ENCODE results near the gene CLEC7A. TPM values are rescaled to one million over a fixed set of nuclear protein-coding genes. Genes with fewer than 3 reads are reported as not detected.

CLEC7A gene
- total RNA-seq, 1 experiment from 2014 or later: not detected

- BruUV-seq (replicated peaks): no TSS peak
- H3K4me3 ChIP-seq (ENCODE audit: low read depth in 2 of 2, low read length in 2 of 2): no peak overlapping the region
- POLR2A ChIA-PET: interaction anchor here (0.6 kb wide), 1 partner anchor 61 kb away, joined by 3 read pairs; no protein-coding TSS in a partner anchor
- in situ Hi-C loops (cut with HindIII; ENCODE audit: low pct_unique_long_range_greater_than_20kb, low sequenced_read_pairs): no loop called here
- ATAC-seq: no peak
- H3K27ac ChIP-seq (ENCODE audit: low read length): no peak overlapping the region
- CTCF ChIA-PET: interaction anchor here (0.6 to 2.2 kb wide), 3 partner anchors 25 to 396 kb away, joined by 3 to 7 read pairs (median 3); no protein-coding TSS in a partner anchor
- no peaks in the 10 kb centered on the region for H3K36me3 ChIP-seq (ENCODE audit: control insufficient read depth, insufficient read depth, low read length)
- no peaks in the 10 kb centered on the region for H3K27me3 ChIP-seq (ENCODE audit: control insufficient read depth, insufficient read depth, low read length)
- H3K4me1 ChIP-seq (ENCODE audit: control insufficient read depth, insufficient read depth, low read length): peaks cover 5% of the 10 kb centered on the region; the same call in 1 of the 2 replicates
- TF ChIP-seq, protein P1, sequence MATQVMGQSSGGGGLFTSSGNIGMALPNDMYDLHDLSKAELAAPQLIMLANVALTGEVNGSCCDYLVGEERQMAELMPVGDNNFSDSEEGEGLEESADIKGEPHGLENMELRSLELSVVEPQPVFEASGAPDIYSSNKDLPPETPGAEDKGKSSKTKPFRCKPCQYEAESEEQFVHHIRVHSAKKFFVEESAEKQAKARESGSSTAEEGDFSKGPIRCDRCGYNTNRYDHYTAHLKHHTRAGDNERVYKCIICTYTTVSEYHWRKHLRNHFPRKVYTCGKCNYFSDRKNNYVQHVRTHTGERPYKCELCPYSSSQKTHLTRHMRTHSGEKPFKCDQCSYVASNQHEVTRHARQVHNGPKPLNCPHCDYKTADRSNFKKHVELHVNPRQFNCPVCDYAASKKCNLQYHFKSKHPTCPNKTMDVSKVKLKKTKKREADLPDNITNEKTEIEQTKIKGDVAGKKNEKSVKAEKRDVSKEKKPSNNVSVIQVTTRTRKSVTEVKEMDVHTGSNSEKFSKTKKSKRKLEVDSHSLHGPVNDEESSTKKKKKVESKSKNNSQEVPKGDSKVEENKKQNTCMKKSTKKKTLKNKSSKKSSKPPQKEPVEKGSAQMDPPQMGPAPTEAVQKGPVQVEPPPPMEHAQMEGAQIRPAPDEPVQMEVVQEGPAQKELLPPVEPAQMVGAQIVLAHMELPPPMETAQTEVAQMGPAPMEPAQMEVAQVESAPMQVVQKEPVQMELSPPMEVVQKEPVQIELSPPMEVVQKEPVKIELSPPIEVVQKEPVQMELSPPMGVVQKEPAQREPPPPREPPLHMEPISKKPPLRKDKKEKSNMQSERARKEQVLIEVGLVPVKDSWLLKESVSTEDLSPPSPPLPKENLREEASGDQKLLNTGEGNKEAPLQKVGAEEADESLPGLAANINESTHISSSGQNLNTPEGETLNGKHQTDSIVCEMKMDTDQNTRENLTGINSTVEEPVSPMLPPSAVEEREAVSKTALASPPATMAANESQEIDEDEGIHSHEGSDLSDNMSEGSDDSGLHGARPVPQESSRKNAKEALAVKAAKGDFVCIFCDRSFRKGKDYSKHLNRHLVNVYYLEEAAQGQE (IDR thresholded peaks at IDR 0.05; ENCODE audit: insufficient read depth in 1 of 2, low read depth in 2 of 2, low read length in 1 of 2): no peak
- TF ChIP-seq TCF7L2 (IDR thresholded peaks at IDR 0.05; ENCODE audit: low read depth, low read length) (no peak), CTCF (IDR thresholded peaks at IDR 0.05) (no peak), SIN3A (IDR thresholded peaks at IDR 0.05; ENCODE audit: borderline replicate concordance, insufficient read depth, low read depth, low read length) (no peak), POLR2AphosphoS5 (IDR thresholded peaks at IDR 0.05; ENCODE audit: low read depth, low read length) (no peak)
- no peak for DNase-seq (ENCODE audit: low read depth, low spot score)
- intact Hi-C loops (cut with micrococcal nuclease; ENCODE audit: unreplicated experiment): no loop called here
- no peaks in the 10 kb centered on the region for H3K9me3 ChIP-seq (ENCODE audit: control insufficient read depth, insufficient read depth, low read depth, low read length)
These were observed 21.6 kb upstream of the CLEC7A start for GRCh38 chr12:10151621-10152020.

GRCh38 chr12:10147714-10148403 lies 17.9 kb upstream of the CLEC7A start:
- TF ChIP-seq TCF7L2 (IDR thresholded peaks at IDR 0.05; ENCODE audit: low read depth, low read length): no peak
- TF ChIP-seq, protein P1 (IDR thresholded peaks at IDR 0.05; ENCODE audit: insufficient read depth in 1 of 2, low read depth in 2 of 2, low read length in 1 of 2): no peak
- TF ChIP-seq SIN3A (IDR thresholded peaks at IDR 0.05; ENCODE audit: borderline replicate concordance, insufficient read depth, low read depth, low read length): no peak
- TF ChIP-seq CTCF (IDR thresholded peaks at IDR 0.05): no peak
- no peak for TF ChIP-seq POLR2AphosphoS5 (IDR thresholded peaks at IDR 0.05; ENCODE audit: low read depth, low read length)
- ChIA-PET POLR2A (no interaction called here), CTCF (interaction anchor here (0.6 kb wide), 1 partner anchor 35 kb away, joined by 3 read pairs; no protein-coding TSS in a partner anchor)
- BruUV-seq (replicated peaks): no TSS peak
- H3K4me3 ChIP-seq (ENCODE audit: low read depth in 2 of 2, low read length in 2 of 2): no peak overlapping the region
- ATAC-seq (no peak), DNase-seq (ENCODE audit: low read depth, low spot score) (no peak)
- H3K27ac ChIP-seq (ENCODE audit: low read length): no peak overlapping the region
- intact Hi-C loops (cut with micrococcal nuclease; ENCODE audit: unreplicated experiment) (no loop called here), in situ Hi-C loops (cut with HindIII; ENCODE audit: low pct_unique_long_range_greater_than_20kb, low sequenced_read_pairs) (no loop called here)
- no peaks in the 10 kb centered on the region for H3K9me3 ChIP-seq (ENCODE audit: control insufficient read depth, insufficient read depth, low read depth, low read length)
- no peaks in the 10 kb centered on the region; the same call in none of the 2 replicates for H3K4me1 ChIP-seq (ENCODE audit: control insufficient read depth, insufficient read depth, low read length)
- no peaks in the 10 kb centered on the region for H3K36me3 ChIP-seq (ENCODE audit: control insufficient read depth, insufficient read depth, low read length)
- H3K27me3 ChIP-seq (ENCODE audit: control insufficient read depth, insufficient read depth, low read length): no peaks in the 10 kb centered on the region

All from Panc1 (cell line).